GM23338 (cell line): ENCODE data around the gene NFX1.

Experiments used
- CTCF ChIP-seq, 2 experiments: fragments of 200-600 bp in 1 of 2; sonication (generic) in 1 of 2; conservative IDR thresholded peaks; 2 replicates each; pipeline versions ENCODE4 v1.5.1 to v1.6.1; 2016 to 2017; ENCODE audit warnings: antibody characterized with exemption in 2 of 2, low read depth in 2 of 2, mild to moderate bottlenecking in 2 of 2, moderate library complexity in 1 of 2
- EZH2 ChIP-seq: fragments of 200-600 bp; sonication (generic); IDR thresholded peaks from one replicate; pipeline ENCODE4 v1.8.0; 2017; ENCODE audit warnings: antibody characterized with exemption, mild to moderate bottlenecking, low read depth; ENCODE audit not compliant: unreplicated experiment
- EZH2phosphoT487 ChIP-seq: fragments of 200-600 bp; sonication (generic); IDR thresholded peaks from one replicate; pipeline ENCODE4 v1.8.1; 2018; ENCODE audit warnings: antibody characterized with exemption; ENCODE audit not compliant: unreplicated experiment
- POLR2AphosphoS5 ChIP-seq: IDR thresholded peaks from 2 replicates; pipeline ENCODE4 v1.6.1; 2016; ENCODE audit warnings: antibody characterized with exemption, low read depth
- REST ChIP-seq: IDR thresholded peaks from one replicate; pipeline ENCODE4 v1.6.1; 2018; ENCODE audit warnings: antibody characterized with exemption; ENCODE audit not compliant: unreplicated experiment

DNA sequence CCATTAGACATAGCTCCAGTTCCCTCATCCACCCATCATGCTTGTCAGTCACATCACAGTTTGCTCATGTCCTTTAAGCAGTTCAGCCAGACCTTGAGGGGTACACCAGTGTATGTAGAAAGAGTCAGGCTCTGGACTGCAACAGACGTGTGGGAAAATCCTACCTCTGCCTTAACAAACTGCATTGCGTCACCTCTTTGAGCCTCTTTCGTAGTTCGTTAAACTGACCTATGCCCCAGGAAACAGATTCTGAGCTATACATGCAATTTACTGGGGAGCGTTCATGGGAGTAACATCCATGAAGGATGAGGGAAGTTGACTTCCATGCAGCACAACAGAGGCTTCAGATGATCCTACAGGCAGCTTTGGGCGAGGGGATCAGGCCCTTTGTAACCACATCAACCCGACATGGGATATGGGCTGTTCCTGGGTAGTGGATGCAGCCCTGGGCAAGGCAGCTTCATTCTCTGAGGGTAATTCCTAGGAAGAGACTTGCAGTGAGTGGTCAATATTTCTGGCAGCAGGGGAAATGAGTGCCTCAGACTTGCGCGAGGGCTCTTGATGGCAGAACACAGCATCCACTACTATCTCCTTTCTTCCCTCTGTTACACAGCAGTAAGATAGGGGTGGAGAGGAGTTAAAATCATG lies 46.1 kb upstream of the NFX1 start:
- TF ChIP-seq EZH2phosphoT487 (no peak), POLR2AphosphoS5 (no peak), CTCF (conservative IDR thresholded peaks at IDR 0.05; ENCODE audit: low read depth in 2 of 2) (no peak), EZH2 (no peak), REST (no peak)
